T-helper 1 cell (primary cell): ENCODE results near the gene KCNJ6.
A peak's percentile ranks its signal among the peaks of the same experiment; 100 is the strongest.
"Not testable (repeated sequence)": the region's sequence is repeated elsewhere in the genome, so short reads cannot be mapped to it uniquely, and the experiment has no call there.

Experiments
- DNase-seq, 5 donors: peaks; one replicate each; pipeline ENCODE4 v3.0.0-alpha.2; 2012 to 2020

KCNJ6 gene

GRCh38 chr21:37592496-37592895, 323.8 kb downstream of the KCNJ6 start:
- no peak for DNase-seq

GRCh38 chr21:37591994-37592393, 324.3 kb downstream of the KCNJ6 start:
- DNase-seq = not testable (repeated sequence)

GRCh38 chr21:37590836-37591235, 325.4 kb downstream of the KCNJ6 start:
- DNase-seq = not testable (repeated sequence)

- not testable (repeated sequence) for DNase-seq
Measured at GRCh38 chr21:37588644-37589043, 327.6 kb downstream of the KCNJ6 start.

- no peak for DNase-seq
Measured at GRCh38 chr21:37587635-37588177, 328.6 kb downstream of the KCNJ6 start.

GRCh38 chr21:37587203-37587602, 329.1 kb downstream of the KCNJ6 start:
- DNase-seq = no peak

- no peak for DNase-seq
Measured at GRCh38 chr21:37582590-37582989, 333.7 kb downstream of the KCNJ6 start.

- no peak for DNase-seq
Measured at GRCh38 chr21:37580666-37581065, 335.6 kb downstream of the KCNJ6 start.

- no peak for DNase-seq
Measured at GRCh38 chr21:37579356-37579755, 336.9 kb downstream of the KCNJ6 start.

- no peak for DNase-seq
Measured at GRCh38 chr21:37578471-37579126, 337.7 kb downstream of the KCNJ6 start.

GRCh38 chr21:37576929-37577328, 339.3 kb downstream of the KCNJ6 start:
- DNase-seq = not testable (repeated sequence)

GRCh38 chr21:37575580-37575979, 340.7 kb downstream of the KCNJ6 start:
- no peak for DNase-seq

GRCh38 chr21:37574751-37575150, 341.5 kb downstream of the KCNJ6 start:
- no peak for DNase-seq

- DNase-seq = no peak
Measured at GRCh38 chr21:37574316-37574715, 341.9 kb downstream of the KCNJ6 start.

GRCh38 chr21:37571442-37571841, 344.8 kb downstream of the KCNJ6 start:
- no peak for DNase-seq

GRCh38 chr21:37568916-37569315, 347.3 kb downstream of the KCNJ6 start:
- no peak for DNase-seq

- DNase-seq = no peak
Measured at GRCh38 chr21:37568415-37568814, 347.8 kb downstream of the KCNJ6 start.

- no peak for DNase-seq
Measured at GRCh38 chr21:37566790-37567615, 349.3 kb downstream of the KCNJ6 start.

GRCh38 chr21:37565530-37566223, 350.6 kb downstream of the KCNJ6 start:
- no peak for DNase-seq

- DNase-seq = no peak
Measured at GRCh38 chr21:37564924-37565529, 351.2 kb downstream of the KCNJ6 start.

GRCh38 chr21:37564341-37564923, 351.8 kb downstream of the KCNJ6 start:
- peak; percentile 59 to 92 (median 76) for DNase-seq

GRCh38 chr21:37563641-37564340, 352.5 kb downstream of the KCNJ6 start:
- DNase-seq = peak; percentile 82 to 95 (median 88)
